Astrocyte (in vitro differentiated cells and primary cell): ENCODE data around the gene DLGAP1.

ENCODE experiments used
- CTCF ChIP-seq: IDR thresholded peaks from 2 replicates; pipeline ENCODE4 v1.5.1; 2011; ENCODE audit warnings: low read depth, mild to moderate bottlenecking, inconsistent platforms, low read length, moderate library complexity; ENCODE audit not compliant: insufficient read depth
- EZH2 ChIP-seq: IDR thresholded peaks from 2 replicates; pipeline ENCODE4 v1.6.1; 2012; ENCODE audit warnings: mild to moderate bottlenecking, low read length, inconsistent platforms; ENCODE audit not compliant: insufficient read depth

- no peak for TF ChIP-seq CTCF
- no peak for TF ChIP-seq EZH2
Measured at GRCh38 chr18:3667255-3668137, 787.6 kb downstream of the DLGAP1 start.
